Stimulated activated naive CD4-positive, alpha-beta T cell treated with Interleukin-2 at 50 U/mL for 16 hours (primary cell): ENCODE measurements around the gene CMSS1.

ENCODE experiments used
- DNase-seq: peaks from one replicate; lab custom pipeline; 2025; lab: John Stamatoyannopoulos, UW

Gene CMSS1

DNA sequence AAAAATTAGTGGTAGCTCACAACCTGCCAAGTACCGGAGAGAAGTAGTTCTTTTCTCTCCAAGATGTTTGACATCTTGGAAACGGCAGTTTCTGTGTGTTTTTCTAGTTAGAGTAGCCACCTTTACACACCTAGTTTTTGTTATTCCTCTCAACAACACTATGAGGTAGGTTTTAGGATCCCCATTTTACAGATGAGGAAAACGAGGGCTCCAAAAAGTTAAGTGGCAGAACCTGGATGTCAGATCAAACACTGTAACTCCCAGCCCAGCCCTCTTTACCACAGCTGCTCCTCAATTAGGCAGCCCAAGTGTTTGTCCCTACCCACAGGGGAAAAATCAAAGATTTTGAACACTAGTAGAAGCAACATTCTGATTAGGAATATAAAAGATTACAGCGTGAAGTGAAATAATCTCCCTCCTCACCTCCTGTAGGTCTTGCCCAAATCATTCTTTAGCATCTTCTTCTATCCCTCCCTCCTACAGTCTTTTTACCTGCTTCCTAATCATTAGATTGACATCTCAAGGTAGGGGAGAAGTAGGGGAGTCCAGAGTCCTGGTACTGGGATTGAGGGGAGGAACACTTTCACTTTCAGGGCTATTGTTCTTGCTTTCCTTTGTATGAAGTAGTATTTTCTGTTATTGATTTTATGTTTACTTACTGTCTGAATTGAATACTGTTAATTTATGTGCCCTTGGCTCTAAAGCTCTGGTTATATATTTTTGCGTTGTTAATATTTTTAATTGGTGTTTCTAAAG is 142.6 kb downstream of the CMSS1 start:
- no peak for DNase-seq

DNA sequence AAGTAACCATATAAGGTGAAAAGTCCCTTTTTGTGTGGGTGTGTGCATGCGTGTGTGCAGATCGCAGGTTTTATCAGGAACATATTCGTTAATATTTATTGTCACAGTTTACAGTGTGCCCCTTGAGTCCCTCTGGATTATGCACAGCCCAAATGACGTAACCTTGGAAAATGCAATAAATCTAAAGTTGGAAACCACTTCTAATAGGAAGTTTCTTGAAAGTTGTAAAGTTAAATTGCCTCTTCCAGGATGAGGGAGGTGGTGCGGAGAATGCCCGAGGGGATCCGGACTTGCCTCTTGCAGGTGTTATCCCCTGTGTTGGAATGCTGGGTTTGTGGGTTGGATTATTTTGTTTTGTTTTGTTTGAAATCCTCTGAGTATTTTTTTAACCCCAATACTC is 143.3 kb downstream of the CMSS1 start:
- DNase-seq = no peak

DNA sequence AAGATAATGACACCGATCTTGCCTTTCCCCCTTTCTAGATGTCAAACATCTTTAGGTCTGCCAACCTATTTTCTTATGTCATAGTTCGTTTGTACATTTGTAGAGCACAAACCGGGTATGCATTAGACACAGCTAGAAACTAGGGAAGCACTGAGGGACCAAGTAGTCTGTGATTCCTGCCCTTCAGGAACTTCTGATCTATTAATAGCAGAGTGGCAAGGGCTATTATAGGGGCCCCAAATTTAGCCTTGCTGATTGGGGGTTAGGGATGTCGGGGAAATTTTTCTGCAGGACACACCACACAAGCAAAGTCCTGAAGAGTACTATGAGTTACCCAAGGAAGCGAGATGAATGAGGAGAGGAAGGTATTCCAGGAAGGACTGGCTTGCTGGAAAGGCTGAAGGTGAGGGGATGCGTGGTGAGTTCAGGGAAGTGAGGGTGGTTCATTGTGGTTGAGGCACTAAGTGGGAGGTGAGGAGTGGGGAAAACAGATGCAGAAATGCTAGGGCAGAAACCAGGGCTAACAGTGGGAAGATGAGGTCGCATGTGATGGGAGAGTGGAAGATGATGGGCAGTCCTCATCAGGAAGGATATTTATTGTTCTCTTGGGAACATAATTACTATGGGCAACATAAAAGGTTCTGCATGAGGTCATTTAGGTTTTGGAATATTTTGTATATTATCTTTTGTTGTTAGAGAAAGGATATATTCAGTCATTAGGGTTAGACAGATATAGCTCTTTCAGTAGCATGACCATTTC is 144.3 kb downstream of the CMSS1 start:
- no peak for DNase-seq

DNA sequence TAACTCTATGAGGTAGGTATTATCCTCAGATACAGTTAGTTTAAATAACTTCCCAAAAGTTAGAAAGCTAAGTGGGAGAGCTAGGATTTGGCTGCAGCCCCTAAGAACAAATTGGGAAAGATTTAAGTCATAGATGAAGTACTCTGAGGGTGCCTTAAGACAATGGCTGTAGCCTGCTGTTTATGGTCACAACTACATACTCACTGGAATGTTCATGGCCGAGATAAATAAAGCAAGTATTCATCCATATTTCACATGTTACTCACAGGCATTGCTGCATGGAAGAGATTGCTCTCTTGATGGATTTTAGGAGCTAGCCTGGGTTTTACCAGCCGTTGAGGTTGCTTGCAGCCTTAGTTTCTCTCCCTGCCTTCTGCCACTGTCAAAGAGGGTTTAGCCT is 145.0 kb downstream of the CMSS1 start:
- no peak for DNase-seq

DNA sequence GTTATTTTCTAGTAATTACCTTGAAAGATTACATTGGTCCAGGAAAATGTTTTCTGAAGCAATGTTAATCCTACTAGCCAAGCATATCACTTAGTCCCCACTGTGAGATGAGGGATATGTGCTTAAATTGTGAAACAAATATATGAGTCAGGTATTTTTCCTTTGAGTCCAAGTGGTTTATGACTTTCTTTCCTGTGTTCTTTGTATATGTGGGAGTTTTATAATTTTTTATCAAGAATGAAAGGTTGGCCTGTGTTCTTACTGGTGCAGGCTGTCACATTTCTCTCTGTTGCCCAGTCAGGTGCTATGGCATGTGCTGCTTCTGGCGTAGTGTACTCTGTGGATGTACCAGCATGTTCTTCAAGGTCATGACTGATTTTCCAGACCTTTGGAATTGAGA is 147.4 kb downstream of the CMSS1 start:
- no peak for DNase-seq

DNA sequence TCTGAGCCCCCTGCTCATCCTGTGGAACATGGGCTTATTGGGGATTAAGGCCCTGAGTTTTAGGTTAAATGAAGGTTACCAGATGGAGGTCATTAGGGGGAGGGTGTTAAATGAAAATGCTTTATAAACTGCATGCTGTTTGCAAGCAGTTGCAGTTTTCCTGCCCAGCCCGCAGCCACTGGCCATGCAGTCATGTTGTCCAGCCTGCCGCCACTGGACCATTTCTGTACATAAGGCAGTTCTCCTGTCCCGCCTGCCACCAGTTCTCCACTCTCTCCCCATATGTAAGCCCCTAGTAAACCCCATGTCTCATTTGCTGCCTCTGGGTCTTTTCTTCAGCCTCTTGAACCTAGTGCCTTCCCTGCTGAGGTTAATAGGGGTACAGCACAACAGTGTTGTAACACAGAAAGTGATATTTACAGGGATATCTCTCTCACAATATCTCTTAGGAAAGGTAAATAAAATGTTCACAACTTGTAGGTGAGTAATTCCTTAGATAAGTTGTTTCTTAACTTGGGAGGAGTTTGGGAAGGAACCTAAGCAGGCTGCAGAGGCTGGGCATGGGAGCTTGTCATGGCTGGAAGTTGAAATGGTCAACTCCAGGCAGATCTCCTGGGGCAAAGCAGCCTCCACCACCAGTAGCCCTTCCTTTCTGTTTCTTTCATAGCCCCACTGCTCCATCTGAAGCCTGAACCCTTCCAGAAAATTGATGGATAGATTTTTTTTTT is 148.2 kb downstream of the CMSS1 start:
- no peak for DNase-seq

DNA sequence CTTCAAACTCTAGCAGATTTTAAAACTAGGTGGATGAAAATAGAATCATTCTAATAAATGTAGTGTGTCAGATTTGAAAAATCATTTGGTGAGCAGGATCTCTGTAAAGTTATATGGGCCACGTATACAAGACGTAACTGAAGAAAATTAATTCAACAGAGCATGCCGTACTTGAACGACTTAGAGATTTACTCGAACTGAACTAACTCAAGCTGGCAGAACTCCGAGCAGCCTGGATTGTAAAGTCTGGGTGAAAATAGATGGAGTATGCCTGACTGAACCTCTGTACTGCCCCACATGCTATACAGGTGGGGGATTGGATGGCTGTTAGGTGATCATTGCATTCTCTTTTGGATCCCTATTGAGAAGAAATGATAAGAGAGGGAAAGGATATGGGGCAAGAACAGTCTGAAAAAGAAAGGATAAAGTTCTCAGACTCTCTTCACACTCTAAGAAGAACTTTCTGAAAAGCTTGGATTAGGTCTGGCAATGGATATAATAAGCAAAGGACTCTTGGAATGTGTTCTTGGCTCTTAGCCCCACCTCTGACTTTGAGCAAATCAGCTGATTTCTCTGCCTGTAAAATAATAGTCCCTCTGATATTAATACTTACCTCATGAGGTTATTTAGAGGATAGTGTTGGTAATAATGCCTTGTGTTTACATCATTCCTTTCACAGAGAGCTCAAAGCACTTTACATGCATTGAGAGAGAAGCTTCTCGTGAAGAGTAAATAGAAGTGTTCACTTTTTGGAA is 149.2 kb downstream of the CMSS1 start:
- no peak for DNase-seq

DNA sequence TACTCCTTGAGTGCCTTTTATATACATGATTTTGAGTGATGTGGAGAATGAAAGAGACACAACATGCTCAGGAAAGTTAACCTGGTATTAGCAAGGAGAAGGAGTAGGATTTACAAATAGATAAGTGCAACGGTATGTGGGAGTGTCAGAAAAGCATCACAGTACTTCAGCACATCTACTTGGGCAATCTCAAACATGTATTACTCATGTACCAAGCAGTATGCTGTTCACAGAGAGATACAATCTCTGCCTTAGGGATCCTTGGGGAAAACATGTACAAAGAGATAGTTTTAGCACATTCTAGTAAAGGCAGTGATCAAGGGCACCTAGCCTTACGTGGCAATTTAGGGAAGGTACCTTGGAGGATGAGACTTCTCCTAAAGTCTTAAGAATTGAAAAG is 150.1 kb downstream of the CMSS1 start:
- no peak for DNase-seq

DNA sequence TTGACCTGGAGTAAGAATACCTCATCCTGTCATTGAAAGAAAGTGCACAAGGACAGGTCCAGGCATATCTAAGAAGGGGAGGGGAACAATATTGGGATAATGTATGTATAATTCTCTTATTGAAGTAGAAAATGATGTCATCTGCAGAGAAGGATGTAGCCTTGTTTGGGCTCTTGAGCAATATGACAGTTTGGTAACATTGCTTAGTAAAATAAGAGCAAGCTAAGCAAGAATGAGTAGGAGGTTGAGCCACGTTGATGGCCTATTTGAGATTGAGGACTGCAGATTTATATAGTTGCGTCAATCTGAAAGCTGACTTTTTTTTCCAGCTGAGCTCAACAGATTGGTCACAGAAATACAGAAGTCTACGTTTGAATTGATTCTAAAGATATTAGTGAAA is 151.5 kb downstream of the CMSS1 start:
- DNase-seq = no peak

DNA sequence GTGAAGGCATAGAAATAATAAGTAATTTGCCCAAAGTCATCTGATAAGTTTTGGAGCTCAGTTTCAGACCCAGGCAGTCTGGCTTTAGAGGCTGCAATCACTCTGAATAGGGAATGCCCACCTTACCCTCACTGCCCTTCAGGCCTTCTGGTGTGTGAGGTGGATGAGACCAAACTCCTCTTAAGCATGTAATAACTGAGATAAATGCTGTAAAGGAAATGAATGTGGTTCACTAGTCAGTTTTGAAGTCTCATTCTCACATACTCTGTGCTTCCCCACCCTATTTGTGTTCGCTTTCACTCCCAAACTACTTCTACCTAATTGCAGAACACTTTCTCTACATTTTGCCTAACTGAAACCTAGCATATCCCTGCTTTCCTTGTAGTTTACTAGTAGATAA is 152.5 kb downstream of the CMSS1 start:
- no peak for DNase-seq

DNA sequence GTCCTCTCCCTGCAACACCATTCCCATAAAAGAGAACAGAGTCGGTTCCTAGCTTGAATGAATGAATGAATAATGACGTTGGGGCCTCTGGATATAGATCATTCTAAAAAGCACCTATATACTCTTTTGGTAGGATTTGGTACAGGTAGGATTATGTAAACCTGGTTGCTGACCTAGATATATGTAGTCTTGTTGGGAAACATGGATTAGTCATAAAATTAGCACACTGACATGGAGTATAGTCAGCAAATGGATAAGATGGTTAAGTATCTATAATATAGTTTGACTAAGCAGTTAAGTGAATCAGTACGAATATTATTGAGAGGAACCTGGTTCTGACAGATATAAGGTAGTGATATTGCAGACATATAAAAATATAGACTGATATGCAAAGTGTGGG is 154.1 kb downstream of the CMSS1 start:
- DNase-seq = no peak

DNA sequence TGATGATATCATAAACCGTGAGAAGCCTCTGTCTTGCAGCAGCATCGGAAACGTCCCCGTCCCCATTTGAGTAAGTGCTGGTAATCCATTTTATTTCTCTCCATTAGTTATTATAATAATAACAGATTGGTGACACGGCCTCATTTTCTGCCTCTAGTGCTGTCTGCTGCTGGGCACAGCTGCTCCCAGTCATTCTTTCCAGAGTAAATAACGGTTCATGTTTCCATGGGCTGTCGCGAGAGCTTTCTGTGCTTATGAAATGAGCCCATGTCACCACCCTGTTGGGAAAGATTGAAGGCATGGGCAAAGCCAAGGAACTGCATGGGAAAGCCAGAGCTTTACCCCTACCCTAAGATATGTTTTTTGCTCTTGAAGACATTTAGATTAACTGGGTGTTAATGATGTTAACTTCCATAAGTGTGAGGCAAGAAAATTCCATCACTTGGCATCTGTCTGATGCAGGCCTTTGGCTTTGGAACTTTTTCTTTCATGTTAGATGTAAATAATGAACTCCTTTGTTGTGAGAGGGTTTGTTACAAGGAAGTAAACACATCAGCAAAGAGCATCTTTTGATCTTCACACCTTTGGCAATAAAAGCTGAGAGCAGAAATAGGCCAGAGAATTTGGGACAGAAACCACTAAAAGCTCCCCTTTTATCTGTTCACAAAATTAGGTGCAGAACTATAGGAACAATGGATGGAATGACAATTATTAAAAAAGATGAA is 154.9 kb downstream of the CMSS1 start:
- DNase-seq = no peak

DNA sequence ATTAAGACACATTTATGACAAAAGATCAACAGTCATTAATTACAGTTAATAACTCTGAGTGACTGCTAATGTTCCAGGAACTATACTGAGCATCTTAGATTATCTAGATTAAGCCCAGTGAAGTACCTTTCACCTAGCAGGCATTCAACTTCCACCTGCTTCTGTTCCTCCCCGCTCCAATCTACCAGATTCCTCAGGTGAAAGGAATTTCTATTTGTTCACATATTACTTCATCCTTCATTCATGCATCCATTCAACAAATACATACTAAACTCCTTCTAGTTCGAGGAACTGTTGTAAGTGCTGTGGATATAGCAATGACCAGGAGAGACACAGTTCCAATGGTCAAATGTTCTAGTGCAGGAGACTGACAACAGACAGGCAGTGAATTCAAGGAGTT is 157.3 kb downstream of the CMSS1 start:
- no peak for DNase-seq

DNA sequence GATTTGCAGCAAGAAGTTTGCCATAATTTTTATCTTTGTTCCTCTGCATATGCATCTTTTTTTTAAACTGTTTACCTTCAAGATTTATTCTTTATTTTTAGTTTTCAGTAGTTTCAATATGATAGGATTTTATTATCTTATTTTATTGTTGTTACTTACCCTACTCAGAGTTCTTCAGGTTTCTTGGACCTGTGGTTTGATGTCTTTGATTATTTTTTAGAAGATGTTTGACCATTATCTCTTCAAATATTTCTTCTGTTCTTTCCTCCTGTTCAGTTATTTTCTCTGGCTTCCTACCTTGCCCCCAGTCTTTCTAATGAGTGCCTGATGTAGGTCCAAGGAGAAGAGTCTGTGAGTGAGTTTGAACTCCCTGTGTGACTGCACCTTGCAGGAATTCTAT is 158.9 kb downstream of the CMSS1 start:
- DNase-seq = no peak

DNA sequence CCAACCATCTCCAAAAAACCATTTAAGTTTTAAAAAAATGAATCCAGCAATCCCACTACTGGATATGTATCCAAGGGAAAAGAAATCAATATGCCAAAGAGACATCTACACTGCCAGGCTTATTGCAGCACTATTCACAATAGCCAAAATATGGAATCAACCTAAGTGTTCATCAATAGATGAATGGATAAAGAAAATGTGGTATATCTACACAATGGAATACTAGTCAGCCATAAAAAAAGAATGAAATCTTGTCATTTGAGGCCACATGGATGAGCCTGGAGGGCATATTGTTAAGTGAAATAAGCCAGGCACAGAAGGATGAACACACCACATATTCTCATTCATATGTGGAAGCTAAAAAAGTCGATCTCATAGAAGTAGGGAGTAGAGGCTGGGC is 160.6 kb downstream of the CMSS1 start:
- DNase-seq = no peak

DNA sequence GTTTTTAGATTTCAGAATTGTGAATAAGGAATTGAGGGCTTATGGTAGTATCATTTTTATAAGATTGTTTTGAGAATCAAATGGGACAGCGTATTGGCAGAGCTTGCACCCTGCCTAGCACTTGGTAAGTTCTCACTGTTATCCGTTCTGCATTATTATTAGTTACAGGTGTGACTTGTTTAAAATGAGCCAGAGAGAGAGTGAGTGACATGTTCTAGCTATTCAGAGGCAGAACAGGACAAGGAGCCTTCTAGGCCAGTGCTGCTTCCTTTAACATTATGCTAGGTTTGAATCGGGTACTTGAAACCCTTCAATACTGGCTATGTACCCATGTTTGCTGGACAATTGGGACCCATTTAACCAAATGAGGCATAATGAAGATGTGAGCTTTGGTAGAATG is 162.9 kb downstream of the CMSS1 start:
- DNase-seq = no peak

DNA sequence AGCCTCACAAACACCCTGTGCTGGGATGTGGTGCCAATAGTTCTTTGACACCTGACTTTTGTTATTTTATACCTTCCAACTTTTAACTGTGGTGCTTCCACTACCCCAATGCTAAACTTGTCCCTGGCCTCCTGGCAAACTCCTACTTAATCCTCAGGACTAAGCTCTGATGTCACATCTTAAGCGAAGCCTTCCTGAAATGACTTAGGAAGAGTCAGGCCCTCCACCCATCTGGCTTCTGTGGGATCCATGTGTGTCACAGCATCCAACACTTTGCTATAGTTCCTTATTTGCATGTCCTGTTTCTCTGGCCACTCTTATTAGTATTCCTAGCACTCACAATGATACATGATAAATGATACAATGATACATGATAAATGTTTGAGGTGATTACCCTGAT is 163.5 kb downstream of the CMSS1 start:
- no peak for DNase-seq

DNA sequence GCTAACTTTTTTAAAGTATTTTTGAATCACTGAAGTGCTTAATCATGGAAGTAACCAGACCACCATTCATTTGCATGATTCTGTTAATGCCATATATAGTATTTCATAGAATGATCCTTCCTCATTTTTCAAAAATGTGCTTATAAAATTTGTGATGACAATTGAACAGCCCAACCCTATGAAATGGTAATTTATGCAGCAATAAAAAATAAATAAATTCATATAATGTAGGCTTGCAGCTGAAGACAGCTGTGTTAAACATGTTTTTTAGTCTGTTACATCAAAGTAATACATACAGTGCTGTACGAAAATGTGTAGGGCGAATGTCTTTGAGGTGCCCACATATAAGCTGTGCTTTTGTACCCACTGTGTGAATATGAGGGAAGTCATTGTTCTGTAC is 165.0 kb downstream of the CMSS1 start:
- DNase-seq = no peak

DNA sequence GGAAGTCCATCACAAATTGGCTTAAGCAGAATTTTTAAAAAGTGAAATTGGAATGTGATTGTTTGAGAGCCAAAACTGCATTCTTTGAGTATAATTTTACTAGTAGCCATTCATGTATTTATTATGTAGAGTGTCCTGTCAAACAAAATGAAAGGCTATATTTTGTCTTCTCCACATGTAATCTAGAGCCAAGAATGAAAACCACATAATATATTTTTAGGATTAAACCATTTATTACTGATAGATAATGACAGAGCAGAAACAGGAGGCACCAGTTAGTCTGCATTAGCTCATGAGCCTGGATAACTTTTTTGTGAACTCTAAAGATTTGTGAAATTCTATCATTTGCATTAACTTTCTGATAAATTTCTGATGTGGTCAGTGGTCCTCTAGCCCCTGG is 166.5 kb downstream of the CMSS1 start:
- no peak for DNase-seq

DNA sequence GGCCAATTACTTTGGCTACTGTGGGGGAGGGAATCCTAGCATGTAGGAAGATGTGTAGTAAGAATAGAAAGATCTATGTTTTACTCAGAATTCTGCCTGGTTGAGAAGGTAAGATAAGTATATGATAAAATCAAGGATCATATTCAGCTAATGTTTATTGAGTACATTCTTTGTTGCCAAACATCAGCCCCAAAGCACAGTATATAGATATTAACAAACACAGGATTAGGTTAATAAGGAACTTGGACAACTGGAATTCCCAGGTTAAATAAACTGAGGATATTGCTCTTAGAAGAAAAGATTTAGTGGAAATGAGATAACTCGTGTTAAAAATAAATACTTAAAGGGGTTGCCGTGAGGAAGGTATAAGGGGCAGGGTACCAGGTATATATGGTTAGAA is 167.0 kb downstream of the CMSS1 start:
- no peak for DNase-seq

DNA sequence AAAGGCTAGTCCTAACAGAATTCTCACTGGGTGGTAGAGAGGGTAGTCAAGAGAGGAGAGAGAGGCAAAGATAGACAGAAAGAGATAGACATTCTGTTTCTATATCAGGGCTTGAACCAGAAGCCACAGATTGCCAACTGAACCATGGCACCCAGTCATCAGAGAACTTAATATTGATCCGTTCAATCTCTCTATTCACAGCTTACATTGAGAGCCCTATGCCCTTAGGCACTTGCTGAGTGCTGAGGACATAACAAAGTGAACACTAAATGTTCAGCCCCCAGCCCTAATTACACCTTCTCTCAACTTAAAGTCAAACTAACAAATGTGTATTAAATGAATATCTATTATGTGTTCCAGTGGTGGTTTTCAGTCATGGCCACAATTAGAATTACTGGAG is 172.5 kb downstream of the CMSS1 start:
- DNase-seq = no peak

DNA sequence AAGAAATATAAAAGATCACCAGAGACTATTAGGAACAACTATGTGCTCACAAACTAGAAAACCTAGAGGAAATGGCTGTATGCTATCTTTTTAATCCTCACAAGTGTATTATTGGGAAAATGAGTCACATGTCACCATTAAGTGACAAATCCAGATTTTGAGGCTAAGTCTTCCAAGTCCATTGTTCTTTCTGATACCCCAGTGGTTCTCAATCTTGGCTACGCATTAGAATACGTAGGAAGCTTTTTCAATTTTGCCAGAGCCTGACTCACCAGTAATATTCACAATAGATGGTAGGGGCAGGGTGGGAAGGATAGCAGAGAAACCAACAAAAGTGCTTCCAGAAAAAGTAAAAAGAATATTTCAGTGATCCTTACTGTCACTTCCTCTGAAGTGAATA is 179.6 kb downstream of the CMSS1 start:
- DNase-seq = no peak
